ENCODE measurements around the gene DLST.
A peak's percentile ranks its signal among the peaks of the same experiment; 100 is the strongest.

The DLST gene

DNA sequence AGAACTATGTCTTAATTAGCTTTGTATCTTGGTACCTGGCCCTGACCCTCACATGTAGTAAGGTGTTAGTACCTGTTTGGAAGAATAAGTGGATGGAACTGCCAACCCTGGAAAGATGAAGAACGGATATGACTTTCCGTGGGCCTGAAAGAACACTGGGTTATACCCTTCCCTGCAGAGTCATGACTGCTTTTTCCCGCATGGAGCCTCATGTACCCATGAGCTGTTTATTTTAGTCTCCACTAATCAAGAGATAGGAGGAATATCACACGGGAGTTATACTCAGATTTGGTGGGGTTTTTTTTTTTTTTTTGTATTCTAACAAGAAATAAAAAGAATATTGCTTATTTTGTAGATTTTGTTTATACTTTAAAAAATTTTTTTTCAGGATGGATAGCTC, 15.9 kb downstream of the DLST start:
- DNase-seq = no peak

DNA sequence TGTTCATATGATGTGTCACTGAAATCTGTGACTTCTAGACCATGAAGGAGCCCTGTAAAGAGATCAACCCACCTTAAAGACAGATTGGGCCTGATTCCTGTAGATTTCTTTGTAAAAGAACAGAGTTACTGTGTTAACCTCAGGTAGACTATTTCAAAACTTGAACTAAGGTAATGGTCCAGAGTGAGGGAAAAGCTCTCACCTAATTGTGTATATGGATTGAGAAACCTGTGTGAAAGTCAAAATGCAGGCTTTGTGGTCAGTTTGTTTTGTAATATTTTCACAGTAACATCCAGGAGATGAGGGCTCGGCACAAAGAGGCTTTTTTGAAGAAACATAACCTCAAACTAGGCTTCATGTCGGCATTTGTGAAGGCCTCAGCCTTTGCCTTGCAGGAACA, 16.4 kb downstream of the DLST start:
- DNase-seq = no peak

DNA sequence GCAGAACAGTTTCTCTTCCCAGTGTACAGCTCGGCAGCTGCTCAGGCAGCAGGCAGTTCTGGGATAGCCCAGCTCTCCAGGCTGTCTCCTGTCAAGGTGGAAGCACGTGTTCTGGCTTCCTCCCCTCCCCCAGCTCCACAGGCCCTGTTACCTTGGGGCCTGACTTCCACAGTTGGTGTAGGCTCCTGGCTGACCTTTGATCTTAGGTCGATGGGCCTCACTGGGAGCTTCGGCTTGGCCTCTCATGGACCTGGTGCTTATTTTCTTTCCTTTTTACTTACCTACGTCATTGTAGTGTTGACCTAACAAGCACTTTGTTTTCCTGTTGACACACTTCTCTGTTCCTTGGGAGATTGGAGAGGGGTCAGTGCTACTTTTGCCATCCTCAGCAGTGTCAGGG, 17.0 kb downstream of the DLST start:
- no peak for DNase-seq

DNA sequence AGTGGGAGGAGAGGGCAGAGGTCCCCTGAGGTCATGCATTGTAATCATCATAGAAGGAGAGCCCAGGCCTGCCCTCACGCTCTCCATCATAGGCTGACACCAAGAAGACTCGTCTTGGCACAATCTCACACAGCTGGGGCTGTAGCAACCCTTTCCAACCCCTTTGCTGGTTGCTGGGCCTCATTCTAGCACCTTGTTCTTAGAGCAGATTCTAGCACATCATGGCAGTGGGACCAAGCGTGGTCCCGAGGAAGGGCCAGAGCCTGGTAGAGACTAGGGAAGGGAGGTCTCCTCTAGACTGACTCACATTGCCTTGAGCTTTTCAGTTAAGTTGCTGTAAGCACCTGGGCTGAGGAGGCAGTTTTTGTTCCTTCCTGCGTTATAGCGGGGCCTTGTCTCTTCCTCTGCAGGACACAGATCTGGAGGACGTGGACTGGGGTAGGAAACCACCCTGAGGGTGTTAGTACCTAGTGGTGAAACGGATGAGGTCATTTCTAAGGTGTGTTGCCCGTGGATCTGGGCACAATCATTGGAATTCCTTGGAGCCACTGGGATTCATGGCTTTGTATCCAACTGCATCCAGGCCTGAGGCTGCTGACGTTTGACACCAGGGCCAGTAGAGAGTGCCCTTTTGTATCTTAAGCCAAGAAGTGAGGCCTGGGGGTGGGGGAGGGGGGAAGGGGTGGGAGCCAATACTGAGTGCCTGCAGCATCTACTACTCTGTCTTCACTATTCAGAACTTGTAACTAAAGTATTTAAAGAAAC, 21.4 kb downstream of the DLST start:
- no peak for DNase-seq

- peak; percentile 24 for DNase-seq
These were observed 23.2 kb downstream of the DLST start for GRCh38 chr14:74904635-74905503.

DNA sequence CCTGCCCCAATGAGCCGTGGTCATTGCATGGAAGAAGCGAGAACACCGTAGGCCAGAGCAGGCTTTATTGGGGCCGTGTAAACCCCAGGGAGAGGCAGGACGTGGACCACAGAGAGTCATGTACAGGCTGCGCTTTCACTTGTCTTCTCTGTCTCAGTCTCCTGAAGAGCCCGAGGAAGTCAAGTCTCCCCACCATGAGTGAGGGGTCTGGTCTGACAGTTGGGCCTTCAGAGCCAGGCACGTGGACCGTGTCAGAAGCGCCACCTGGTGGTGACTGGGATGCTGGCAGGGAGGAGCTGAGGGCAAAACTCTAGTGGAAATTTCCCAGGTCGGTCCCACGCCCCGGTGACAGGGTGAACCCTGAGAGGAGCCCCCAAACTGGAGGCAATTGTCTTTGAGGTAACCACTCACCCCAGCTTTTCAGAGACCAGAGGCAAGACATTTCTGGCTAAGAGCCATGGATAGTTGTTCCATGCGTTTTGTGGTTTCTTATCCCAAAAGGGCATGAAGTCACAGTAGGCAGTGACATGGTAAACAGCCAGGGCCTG, 24.0 kb downstream of the DLST start:
- DNase-seq = peak; percentile 86

GRCh38 chr14:74906925-74907521, 25.3 kb downstream of the DLST start:
- peak; percentile 54 for DNase-seq

GRCh38 chr14:74907744-74908143, 26.0 kb downstream of the DLST start:
- DNase-seq = no peak

DNA sequence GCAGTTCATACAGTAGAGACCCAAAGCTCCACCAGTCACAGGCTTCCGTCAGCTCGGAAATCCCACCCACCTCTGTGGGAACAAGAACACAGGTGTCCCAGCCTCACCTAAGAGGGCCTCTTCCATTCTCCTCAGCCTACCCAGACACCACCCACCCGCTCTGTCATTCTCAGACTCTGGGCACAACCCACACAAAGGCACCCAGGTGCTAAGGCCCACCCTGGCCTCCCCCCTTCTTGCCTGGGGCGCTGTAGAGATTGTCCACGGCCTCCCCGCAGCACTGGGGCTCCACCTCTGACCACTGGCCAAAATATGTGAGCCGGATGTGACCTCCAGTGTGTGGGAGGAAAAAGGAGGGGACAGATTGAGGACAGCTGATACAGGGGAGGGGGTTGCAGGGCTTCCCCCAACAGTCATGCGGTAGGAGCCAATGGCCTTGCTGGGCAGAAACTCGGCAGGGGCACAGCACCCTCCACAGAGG, 27.2 kb downstream of the DLST start:
- no peak for DNase-seq

DNA sequence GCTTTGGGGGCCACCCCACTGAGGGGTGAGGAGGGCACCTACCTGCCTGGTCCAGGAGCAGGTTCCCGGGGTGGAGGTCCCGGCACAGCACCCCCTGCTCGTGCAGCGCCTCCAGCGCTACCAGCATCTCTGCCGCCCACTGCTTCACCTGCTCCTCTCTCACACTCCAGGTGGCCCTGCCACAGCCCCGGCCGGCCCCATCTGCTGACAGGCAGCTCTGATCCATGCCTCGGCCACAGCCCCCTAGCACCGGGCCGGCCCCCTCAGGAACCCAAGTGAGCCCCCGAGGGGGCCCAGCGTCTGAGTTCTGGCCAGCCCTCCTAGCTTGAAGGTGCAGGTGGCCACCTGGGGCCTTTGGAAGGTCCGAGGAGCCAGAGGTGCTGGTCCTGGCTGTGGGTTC, 27.8 kb downstream of the DLST start:
- DNase-seq = no peak

- DNase-seq = no peak
These were observed 28.2 kb downstream of the DLST start for GRCh38 chr14:74909911-74910310.

DNA sequence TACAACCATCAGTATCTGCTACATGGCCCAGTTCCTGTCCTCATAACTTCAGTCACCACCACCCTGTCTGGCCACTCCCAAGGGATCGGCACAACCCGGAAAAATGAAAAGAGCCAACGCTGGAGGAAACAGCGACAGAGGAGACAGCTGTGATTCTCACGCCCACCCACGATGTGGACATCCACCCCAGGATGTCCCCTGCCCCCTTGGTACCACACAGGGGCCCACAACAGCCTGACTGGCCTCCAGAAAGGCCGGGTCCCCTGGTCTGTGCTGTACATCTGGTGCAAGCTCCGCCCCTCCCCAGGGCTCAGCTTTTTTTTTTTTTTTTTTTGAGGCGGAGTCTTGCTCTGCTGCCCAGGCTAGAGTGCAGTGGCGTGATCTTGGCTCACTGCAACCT, 28.8 kb downstream of the DLST start:
- no peak for DNase-seq

GRCh38 chr14:74911221-74911620, 29.5 kb downstream of the DLST start:
- no peak for DNase-seq

DNA sequence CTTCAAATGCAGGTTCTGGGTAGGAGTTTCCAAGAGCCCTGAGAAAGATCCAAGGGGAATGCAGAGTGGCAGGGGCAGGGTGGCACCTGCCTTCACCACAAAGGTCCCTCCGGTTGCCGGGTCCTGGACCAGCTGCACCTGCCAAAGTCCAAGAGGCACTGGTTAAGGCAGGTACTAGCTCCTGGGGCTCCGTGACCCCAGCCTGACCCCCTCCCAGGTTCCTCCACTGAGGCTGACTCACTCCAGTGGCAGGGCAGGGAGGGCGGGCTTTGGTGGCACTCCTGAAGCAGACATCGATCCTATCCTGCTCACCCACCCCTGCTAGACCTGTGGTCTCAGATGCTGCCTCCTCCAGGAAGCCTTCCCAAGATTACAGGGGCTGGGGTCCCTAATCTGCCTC, 30.0 kb downstream of the DLST start:
- no peak for DNase-seq

DNA sequence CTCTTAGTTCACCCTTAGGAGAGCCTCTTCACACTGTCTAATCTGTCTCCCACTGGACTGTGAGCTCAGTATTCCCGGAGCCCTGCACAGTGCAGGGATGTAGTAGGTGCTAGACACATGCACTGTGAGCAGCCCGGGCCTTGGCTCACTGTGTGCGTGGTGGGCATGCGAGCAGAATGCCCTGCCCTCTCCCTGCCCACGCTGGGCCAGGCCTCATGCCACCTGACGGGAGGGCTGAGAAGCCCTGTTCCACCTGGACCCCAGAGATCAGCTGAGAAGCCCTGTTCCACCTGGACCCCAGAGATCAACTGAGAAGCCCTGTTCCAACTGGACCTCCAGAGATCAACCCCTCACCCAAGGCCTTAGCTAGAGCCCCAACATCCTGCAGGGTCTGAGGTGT, 30.4 kb downstream of the DLST start:
- DNase-seq = no peak

DNA sequence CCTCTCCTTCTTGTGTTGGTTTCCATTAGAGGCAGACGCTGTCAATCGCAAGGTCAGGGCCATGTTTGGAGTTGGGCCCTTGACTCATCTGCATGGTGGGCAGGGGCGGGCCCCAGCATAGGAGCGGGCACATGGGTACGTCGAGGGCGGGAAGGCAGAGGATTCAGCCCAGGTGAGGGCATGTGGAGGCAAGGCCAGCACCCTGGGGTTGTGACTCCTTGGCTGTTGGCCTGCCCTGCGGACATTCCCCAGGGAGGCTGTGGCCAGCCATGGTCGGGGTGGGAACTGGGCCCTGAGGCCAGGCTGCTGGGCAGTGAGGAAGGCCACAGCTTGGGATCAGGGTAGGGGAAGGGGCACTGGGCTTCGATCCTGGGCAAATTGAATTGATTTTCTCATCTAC, 31.1 kb downstream of the DLST start:
- no peak for DNase-seq

DNA sequence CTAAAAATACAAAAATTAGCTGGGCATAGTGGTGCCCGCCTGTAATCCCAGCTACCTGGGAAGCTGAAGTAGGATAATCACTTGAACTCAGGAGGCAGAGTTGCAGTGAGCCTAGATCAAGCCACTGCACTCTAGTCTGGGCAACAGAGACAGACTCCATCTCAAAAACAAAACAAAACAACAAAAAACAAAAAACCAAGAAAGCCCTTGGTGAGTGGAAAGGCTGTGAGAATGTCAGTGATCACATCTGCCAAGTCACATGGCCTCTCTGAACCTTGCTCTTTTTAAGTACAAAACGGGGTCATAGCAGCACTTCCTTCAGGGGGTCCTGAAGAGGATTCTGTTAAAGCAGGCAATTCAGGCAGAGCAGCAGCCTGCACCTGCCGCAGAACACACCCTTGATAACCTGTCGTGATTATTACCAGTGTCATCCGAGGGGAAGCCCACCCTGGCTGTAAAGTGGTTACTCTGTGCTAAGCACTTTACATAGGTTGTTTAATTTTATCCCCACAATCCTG, 31.7 kb downstream of the DLST start:
- no peak for DNase-seq

- peak; percentile 75 for DNase-seq
These were observed 32.4 kb downstream of the DLST start for GRCh38 chr14:74913986-74914573.

DNA sequence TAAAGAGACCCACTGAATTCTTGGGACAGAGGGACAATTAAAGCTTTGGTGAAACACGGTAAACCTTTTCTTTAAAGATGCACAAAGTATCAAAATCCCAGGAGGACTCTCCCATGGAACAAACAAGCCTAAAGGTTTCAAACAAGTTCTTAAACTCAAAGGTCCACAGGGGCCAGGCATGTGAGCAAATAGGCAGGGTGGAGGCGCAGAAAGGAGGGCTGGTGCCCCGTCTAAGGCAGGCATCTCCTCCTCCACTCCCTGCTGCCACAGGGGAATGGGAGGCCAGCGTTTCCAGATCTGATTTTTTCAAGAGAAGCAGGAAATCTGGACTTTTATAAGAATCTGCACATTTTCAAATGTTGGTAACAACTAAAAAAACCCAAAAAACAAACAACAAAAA, 33.7 kb downstream of the DLST start:
- no peak for DNase-seq

DNA sequence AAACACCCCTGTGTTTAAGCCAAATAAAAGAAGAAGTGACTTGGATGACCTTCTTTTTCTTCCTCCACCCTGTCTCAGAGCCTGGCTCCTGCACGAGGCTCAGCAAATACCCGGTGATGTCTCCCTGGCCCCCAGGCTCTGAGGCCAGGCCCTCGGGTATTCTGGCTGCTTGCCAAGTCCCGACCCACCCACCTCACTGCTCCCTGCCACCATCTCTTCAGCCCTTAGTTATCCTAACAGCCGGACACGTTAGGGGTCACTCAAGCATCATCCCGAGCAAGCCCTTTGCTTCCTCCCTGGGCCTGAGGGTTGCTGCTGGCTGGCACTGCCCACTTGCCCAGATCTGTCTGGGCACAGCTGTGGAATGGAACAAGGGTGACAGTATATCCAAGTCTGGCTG, 34.1 kb downstream of the DLST start:
- DNase-seq = no peak

DNA sequence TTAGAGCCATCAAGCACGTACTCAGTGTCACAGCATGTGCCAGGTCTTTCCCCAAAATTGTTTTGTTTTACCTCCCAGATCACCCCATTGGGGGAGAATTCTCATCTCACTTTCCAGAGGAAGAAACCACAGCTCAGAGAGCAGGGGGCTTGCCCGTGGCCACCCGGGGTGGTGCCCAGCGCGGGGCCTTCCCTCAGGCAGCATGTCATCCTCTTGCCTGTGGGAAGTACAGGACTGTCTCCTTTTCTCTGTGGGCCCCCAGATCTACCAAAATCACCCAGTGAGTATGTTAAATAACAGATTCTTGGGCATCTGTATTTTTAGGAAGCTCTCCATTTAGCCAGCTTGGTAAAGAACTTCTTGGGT, 35.4 kb downstream of the DLST start:
- no peak for DNase-seq

DNA sequence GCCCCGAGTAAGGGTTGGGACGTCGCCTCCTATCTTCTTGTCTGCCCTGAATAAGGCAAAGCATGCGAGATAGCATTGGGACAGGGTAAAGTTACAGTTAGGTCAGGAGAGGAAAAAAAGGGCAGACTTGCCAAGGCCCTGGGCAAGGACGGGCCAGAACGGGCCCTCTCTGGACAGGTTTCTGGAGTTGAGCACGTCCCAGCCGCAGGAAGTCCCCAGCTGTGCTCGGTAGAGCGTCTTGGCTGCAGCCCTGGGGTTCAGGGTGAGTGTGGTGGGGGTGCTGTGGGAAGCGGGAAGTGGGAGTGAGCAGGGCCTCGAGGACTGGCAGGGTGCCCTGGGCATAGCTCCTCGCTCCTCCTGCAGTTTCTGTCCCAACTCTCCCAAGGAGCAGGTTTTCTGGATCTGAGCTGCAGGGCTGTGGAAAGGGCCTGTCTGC, 35.9 kb downstream of the DLST start:
- DNase-seq = no peak

GRCh38 chr14:74918380-74918779, 36.7 kb downstream of the DLST start:
- no peak for DNase-seq

Data from hematopoietic multipotent progenitor cell treated with erythropoietin and hydrocortisone succinate and interleukin-3 and kit ligand, for 6 days (in vitro differentiated cells).